ENCODE results near the gene IER5L.

The IER5L gene

GRCh38 chr9:129177791-129178567 is at the start of gene IER5L:
Gene IER5L (minus strand): TSS chr9:129178261. CDS start chr9:129178052, 209 bp downstream.
- Histone ChIP-seq H3K9me3 (ENCODE audit: insufficient read depth, low read length) (no peaks in the 10 kb centered on the region), H4K20me1 (ENCODE audit: low read depth, low read length) (no peaks in the 10 kb centered on the region), H2AFZ (ENCODE audit: low read depth, low read length, severe bottlenecking) (peak within 1 kb of the TSS; percentile 60), H3K79me2 (ENCODE audit: insufficient read depth, low read length) (no peaks in the 10 kb centered on the region), H3K27ac (ENCODE audit: low read depth, low read length) (no peak within 1 kb of the TSS), H3K27me3 (ENCODE audit: low read length) (no peaks in the 10 kb centered on the region), H3K36me3 (ENCODE audit: low read length) (no peaks in the 10 kb centered on the region), H3K9ac (ENCODE audit: low read length) (peak within 1 kb of the TSS; percentile 40), H3K4me2 (ENCODE audit: low read depth, low read length, poor library complexity, severe bottlenecking) (peak within 1 kb of the TSS; percentile 71), H3K4me3 (ENCODE audit: insufficient read depth, low read length, poor library complexity, severe bottlenecking) (peak within 1 kb of the TSS; percentile 52), H3K9me2 (replicated peaks; ENCODE audit: insufficient read depth, low read length) (no peaks in the 10 kb centered on the region), H3F3A (ENCODE audit: insufficient read depth) (peaks cover 3% of the 10 kb centered on the region; the same call in 1 of the 2 replicates)
- TF ChIP-seq, protein P1, sequence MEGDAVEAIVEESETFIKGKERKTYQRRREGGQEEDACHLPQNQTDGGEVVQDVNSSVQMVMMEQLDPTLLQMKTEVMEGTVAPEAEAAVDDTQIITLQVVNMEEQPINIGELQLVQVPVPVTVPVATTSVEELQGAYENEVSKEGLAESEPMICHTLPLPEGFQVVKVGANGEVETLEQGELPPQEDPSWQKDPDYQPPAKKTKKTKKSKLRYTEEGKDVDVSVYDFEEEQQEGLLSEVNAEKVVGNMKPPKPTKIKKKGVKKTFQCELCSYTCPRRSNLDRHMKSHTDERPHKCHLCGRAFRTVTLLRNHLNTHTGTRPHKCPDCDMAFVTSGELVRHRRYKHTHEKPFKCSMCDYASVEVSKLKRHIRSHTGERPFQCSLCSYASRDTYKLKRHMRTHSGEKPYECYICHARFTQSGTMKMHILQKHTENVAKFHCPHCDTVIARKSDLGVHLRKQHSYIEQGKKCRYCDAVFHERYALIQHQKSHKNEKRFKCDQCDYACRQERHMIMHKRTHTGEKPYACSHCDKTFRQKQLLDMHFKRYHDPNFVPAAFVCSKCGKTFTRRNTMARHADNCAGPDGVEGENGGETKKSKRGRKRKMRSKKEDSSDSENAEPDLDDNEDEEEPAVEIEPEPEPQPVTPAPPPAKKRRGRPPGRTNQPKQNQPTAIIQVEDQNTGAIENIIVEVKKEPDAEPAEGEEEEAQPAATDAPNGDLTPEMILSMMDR (IDR thresholded peaks at IDR 0.05; ENCODE audit: insufficient read depth, low read length, poor library complexity, severe bottlenecking), result no peak
- TF ChIP-seq EZH2phosphoT487 (conservative IDR thresholded peaks at IDR 0.05; ENCODE audit: low read length), result no peak

DNA sequence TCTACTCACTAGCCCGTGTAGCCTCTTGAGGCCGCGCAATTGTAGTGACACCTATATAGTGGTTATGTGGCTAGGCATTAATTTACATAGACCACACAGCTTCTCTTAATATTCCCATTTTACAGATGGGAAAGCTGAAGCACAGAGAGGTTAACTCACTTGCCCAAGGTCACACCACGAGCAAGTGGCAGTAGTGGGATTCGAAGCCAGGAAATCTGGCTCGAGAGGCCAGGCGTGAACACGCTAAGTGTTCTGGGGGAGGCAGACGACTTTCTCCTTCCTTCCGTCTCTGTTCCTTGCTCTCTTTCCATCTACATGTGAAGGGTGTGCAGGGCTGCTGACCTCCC is 49.8 kb upstream of the IER5L start:
- H3K9ac ChIP-seq (ENCODE audit: low read length), result no peak overlapping the region
- TF ChIP-seq EZH2phosphoT487 (conservative IDR thresholded peaks at IDR 0.05; ENCODE audit: low read length), result no peak
- TF ChIP-seq, protein P1 (IDR thresholded peaks at IDR 0.05; ENCODE audit: insufficient read depth, low read length, poor library complexity, severe bottlenecking), result no peak

DNA sequence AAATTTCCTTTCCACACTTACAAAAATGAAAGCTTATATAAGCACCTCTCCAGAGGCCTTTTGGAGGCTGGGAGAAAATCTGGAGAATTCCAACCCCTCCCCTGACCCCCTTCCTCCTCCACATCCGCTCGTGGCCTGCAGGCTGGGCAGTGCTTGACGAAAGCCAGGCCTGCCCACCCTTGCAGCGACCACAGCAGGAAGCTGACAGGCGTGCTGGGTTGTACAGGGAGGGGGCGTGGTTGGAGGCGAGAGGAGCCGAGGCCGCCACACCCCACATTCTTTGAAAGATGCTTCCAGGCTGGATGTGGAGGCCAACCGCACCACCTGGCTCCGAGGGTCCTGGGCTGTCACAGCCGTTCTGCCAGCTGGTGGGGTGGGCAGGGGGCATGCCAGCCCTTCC is 47.8 kb upstream of the IER5L start:
- Histone ChIP-seq H3F3A (ENCODE audit: insufficient read depth) (no peaks in the 10 kb centered on the region), H3K36me3 (ENCODE audit: low read length) (no peaks in the 10 kb centered on the region), H3K9me2 (replicated peaks; ENCODE audit: insufficient read depth, low read length) (no peaks in the 10 kb centered on the region), H3K27me3 (ENCODE audit: low read length) (no peaks in the 10 kb centered on the region), H4K20me1 (ENCODE audit: low read depth, low read length) (no peaks in the 10 kb centered on the region), H3K4me2 (ENCODE audit: low read depth, low read length, poor library complexity, severe bottlenecking) (no peak overlapping the region), H3K9me3 (ENCODE audit: insufficient read depth, low read length) (no peaks in the 10 kb centered on the region), H3K79me2 (ENCODE audit: insufficient read depth, low read length) (no peaks in the 10 kb centered on the region), H3K9ac (ENCODE audit: low read length) (no peak overlapping the region), H2AFZ (ENCODE audit: low read depth, low read length, severe bottlenecking) (no peak overlapping the region), H3K27ac (ENCODE audit: low read depth, low read length) (no peak overlapping the region), H3K4me3 (ENCODE audit: insufficient read depth, low read length, poor library complexity, severe bottlenecking) (no peak overlapping the region)
- TF ChIP-seq, protein P1 (IDR thresholded peaks at IDR 0.05; ENCODE audit: insufficient read depth, low read length, poor library complexity, severe bottlenecking), result no peak
- no peak for TF ChIP-seq EZH2phosphoT487 (conservative IDR thresholded peaks at IDR 0.05; ENCODE audit: low read length)

More for the DNA sequence above, 49.8 kb upstream of the IER5L start:
- no peak overlapping the region for H3K4me2 ChIP-seq (ENCODE audit: low read depth, low read length, poor library complexity, severe bottlenecking)
- no peaks in the 10 kb centered on the region for H3K79me2 ChIP-seq (ENCODE audit: insufficient read depth, low read length)
- H4K20me1 ChIP-seq (ENCODE audit: low read depth, low read length), result no peaks in the 10 kb centered on the region
- H3K9me3 ChIP-seq (ENCODE audit: insufficient read depth, low read length), result no peaks in the 10 kb centered on the region
- H3K36me3 ChIP-seq (ENCODE audit: low read length), result no peaks in the 10 kb centered on the region
- no peak overlapping the region for H3K4me3 ChIP-seq (ENCODE audit: insufficient read depth, low read length, poor library complexity, severe bottlenecking)
- no peaks in the 10 kb centered on the region for H3K9me2 ChIP-seq (replicated peaks; ENCODE audit: insufficient read depth, low read length)
- H3K27me3 ChIP-seq (ENCODE audit: low read length), result no peaks in the 10 kb centered on the region
- H2AFZ ChIP-seq (ENCODE audit: low read depth, low read length, severe bottlenecking), result no peak overlapping the region
- H3K27ac ChIP-seq (ENCODE audit: low read depth, low read length), result no peak overlapping the region
- no peaks in the 10 kb centered on the region for H3F3A ChIP-seq (ENCODE audit: insufficient read depth)

Measured in SU-DHL-6 (cell line).